ENCODE results near the gene DNAH7.

Gene DNAH7

DNA sequence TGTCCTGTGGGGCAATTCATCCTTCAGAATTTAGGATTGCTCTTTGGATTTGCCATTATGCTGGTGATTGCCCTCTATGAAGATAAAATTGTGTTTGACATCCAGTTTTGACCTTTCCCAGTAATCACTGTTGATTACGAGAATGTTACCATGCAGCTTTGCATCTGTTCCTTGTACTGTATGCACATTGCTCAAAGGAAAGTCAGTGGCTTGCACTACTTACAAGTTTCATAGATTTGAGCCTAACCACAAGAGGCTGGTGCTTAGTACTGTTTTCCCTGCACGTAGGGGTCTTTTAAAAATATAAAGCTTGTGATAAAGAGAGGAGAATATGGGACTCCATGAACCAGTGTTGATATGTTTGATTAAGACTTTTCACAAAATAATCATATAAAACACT, 333.7 kb downstream of the DNAH7 start:
- TF ChIP-seq GATA2 (IDR thresholded peaks at IDR 0.05; ENCODE audit: low read depth, low read length) = no peak
- TF ChIP-seq GATA3 (IDR thresholded peaks at IDR 0.05; ENCODE audit: low read depth, low read length) = no peak

DNA sequence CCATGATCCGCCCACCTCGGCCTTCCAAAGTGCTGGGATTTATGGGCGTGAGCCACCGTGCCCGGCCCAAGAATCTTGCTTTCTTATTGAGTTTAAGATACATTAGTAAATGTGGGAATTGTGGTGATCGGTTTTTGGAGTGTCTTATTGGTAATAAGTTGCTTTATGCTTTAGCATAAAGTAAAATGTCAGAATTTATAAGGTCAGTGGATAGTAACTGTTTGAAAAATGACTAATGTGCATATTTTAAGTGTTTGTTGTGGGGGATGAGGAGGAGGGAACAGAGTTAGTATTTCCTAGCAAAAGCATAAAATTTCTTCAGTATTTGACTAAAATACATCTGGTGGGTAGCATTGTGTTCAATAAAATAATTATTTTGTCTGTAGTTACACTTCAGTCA, 334.2 kb downstream of the DNAH7 start:
- no peak for TF ChIP-seq GATA3 (IDR thresholded peaks at IDR 0.05; ENCODE audit: low read depth, low read length)
- TF ChIP-seq GATA2 (IDR thresholded peaks at IDR 0.05; ENCODE audit: low read depth, low read length) = no peak

DNA sequence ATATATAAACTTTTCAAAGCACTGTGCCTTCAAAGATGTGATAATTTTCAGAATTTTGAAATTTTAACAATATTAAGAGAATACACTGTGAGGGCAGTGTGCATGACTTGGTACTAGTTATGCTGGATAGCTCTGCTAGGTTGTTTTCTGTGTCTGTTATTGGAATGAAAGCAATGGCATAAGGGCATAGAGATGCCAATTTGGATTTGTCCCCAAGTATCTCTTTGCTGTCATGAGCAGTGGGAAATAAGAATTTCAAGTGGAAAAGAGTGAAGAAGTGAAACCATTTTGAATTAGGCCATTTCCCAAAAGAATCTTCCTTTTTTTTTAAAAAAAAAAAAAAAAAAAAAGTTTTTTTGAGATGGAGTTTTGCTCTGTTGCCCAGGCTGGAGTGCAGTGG, 334.8 kb downstream of the DNAH7 start:
- no peak for TF ChIP-seq GATA3 (IDR thresholded peaks at IDR 0.05; ENCODE audit: low read depth, low read length)
- no peak for TF ChIP-seq GATA2 (IDR thresholded peaks at IDR 0.05; ENCODE audit: low read depth, low read length)

DNA sequence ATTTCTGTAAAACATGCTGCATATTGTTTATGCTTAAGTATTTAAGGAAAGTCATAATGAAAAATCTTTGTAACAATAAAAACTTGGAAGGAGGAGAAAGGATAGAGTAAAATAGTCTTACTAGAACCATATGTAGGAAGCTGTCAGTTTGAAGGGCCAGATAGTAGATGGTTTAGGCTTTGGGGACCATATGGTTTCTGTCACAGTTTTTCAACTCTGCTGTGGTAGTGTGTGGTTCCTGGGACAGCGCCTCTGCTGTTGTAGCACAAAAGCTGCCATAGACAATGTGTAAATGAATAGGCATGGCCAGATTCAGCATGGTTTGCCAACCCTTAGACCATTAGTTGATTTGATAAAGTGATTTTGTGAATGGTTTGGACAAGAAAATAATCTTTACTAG, 336.1 kb downstream of the DNAH7 start:
- no peak for TF ChIP-seq GATA2 (IDR thresholded peaks at IDR 0.05; ENCODE audit: low read depth, low read length)
- no peak for TF ChIP-seq GATA3 (IDR thresholded peaks at IDR 0.05; ENCODE audit: low read depth, low read length)

DNA sequence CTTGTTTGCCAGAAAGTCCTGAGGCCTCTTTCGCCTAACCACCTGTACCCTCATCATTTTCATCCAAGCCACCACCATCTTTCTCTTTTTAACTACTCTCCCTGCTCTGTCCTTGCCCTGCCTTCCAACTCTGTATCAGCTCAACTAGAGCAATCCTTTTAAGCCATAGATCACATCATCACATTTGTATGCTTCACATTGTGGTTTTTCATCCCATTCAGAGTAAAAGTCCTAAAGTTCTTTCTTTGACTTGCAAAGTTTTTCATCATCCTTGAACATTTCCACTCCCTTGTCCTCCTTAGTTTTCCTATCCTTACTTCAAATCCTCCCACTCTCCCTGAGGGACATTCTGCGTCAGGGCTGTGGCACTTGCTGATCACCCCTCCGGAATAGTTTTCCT, 337.7 kb downstream of the DNAH7 start:
- TF ChIP-seq GATA3 (IDR thresholded peaks at IDR 0.05; ENCODE audit: low read depth, low read length) (no peak), GATA2 (IDR thresholded peaks at IDR 0.05; ENCODE audit: low read depth, low read length) (no peak)

DNA sequence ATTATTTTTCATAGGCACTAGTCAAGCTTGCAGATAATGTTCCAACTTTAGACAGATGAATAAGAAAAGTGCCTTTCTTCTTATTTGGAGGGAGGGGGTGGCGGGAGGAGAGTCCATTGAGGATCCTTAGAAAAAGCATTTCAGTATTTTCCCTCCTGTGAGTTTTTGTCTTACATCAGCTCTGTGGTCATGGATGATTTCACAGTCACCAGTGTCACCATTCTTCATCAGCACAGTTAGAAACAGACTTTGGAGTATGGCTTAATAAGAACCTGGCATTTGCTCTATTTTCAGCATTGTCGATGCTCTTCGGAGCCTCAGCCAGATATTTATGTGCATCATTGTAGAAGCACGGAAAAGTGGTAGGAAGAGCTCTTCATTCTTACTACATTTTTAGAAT, 341.5 kb downstream of the DNAH7 start:
- no peak for TF ChIP-seq GATA3 (IDR thresholded peaks at IDR 0.05; ENCODE audit: low read depth, low read length)
- TF ChIP-seq GATA2 (IDR thresholded peaks at IDR 0.05; ENCODE audit: low read depth, low read length) = no peak

DNA sequence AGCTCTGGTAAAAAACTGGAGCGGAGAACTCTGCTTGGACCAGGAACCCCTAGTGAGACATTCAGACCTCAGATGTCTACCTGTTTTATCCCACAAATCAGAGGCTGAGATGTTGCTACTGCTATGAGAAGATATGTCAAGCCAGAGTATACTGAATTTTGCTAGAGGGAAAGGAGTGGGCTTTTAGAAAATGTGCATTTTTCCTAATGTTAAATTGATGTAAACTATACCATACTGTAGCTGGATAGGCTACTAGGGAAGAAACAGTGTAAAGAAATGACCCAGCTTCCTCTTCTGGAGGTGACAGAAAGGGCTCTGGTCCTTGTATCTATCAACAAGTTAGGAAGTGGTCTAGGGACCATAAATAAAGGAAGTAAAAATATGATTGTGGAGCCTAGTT, 346.6 kb downstream of the DNAH7 start:
- TF ChIP-seq GATA2 (IDR thresholded peaks at IDR 0.05; ENCODE audit: low read depth, low read length) (no peak), GATA3 (IDR thresholded peaks at IDR 0.05; ENCODE audit: low read depth, low read length) (no peak)

DNA sequence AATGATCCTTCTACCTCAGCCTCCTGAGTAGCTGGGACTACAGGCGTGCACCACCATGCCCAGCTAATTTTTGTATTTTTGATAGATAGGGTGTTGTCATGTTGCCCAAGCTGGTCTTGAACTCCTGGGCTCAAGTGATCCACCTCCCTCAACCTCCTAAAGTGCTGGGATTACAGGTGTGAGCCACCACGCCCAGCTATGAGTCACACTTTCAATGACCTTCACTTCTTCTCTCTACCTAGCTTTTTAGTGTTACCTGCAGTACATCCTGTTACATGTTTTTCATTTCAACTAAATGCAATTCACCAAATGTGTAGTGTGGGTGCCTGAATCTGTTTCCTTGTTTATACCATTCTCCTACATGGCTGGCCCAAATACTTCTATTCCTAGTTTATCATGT, 347.6 kb downstream of the DNAH7 start:
- no peak for TF ChIP-seq GATA3 (IDR thresholded peaks at IDR 0.05; ENCODE audit: low read depth, low read length)
- TF ChIP-seq GATA2 (IDR thresholded peaks at IDR 0.05; ENCODE audit: low read depth, low read length) = no peak

DNA sequence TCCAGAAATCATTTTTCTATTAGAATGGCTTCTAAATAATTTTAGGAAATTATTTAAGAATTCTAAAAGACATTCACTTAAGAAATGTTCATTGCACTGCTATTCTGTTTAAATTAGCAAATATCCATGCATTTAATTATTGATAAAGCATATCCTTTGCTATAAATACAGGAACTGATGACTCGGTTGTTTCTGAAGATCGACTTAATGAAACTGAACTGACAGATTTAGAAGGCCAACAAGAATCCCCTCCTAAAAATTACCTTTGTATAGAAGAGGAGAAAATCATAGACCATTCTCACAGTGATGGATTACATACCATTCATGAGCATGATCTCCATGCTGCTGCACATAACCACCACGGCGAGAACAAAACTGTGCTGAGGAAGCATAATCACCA, 352.2 kb downstream of the DNAH7 start:
- TF ChIP-seq GATA3 (IDR thresholded peaks at IDR 0.05; ENCODE audit: low read depth, low read length) (no peak), GATA2 (IDR thresholded peaks at IDR 0.05; ENCODE audit: low read depth, low read length) (no peak)

DNA sequence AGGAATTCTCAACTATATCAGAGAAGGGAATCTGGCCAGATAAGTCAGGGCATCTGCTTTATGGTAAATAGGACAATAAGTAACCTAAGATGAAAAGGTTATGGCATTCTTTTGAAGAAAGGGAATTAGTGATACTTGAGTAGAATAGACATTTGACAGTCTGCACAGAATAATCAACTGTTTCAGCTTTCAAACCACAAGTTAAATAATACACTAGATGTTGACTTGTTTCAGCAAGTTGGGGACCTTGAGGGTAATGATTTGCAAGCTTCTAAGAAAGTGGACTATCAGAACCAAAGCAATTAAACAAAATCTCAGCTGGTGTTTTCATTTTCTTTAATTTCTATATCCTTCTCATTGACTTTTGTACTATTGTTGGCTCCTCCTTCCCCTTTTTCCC, 357.2 kb downstream of the DNAH7 start:
- TF ChIP-seq GATA3 (IDR thresholded peaks at IDR 0.05; ENCODE audit: low read depth, low read length) = no peak
- TF ChIP-seq GATA2 (IDR thresholded peaks at IDR 0.05; ENCODE audit: low read depth, low read length) = no peak

DNA sequence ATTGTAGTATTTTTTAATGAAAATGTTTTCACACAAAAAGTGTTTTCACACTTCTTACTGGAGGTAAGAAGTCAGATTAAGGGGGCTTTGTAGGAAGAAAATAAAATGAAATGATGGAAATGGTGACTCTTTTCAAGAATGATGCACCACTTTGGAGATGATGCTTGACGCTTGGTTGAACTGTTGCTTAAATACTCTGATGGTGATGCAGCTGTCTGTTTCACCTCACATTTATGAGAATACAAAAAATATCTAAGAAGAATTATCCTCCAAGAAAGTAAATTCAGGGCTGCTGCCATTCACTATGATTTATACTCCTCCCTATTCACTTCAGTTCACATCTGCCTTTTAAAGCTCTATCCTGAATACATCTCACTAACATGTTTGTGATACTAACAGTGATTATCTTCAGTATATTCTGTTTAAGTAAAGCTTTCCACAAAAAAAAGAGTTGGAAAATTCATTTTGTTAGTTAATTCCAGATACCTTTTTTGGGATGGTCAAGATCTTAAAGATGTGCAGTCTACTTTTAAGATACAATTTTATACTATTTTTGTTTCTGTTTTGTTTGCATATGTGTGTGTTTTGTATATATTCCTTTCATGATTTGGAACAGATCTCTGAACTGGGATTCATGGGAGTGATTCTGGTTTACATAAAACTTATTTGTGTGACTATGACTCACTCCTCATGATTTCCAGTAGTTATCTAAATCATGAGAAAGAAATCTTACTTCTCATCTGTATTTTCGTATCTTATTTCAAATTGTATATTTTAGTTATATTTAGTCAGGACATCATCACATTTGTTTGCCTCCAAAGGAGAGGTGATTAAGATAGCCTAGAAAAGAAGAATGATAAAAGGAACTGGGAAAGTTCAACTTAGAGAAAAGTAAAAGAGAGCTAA, 358.5 kb downstream of the DNAH7 start:
- TF ChIP-seq GATA3 (IDR thresholded peaks at IDR 0.05; ENCODE audit: low read depth, low read length) (no peak), GATA2 (IDR thresholded peaks at IDR 0.05; ENCODE audit: low read depth, low read length) (no peak)

DNA sequence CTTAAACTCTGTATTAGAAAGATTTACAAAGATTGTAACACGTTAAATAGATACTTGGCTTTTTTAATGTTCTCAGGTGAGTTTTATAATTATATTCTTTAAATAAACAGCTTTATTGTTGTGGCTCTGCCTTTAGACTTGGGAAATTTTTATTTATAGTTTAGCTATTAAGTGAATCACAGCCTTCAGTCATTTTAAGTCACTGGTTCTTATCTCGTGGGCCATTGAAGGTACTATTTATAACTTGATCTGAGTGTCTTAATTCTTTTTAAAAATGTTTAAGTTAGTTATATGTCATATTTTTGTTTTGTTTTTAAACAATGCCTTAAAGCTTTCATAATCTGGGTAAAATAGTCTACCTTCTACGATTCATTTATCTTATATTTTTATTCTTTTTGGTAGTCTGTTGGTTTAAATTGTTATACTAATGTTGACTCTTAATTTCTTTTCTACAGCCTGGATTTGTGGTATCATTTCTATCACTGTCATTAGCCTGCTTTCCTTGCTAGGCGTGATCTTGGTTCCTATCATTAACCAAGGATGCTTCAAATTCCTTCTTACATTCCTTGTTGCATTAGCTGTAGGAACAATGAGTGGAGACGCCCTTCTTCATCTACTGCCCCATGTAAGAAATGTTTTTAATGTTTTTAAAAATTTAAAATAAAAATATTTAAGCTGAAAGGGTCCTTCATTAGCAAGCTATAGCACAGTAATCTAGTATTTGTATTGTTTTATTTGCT, 362.3 kb downstream of the DNAH7 start:
- TF ChIP-seq GATA2 (IDR thresholded peaks at IDR 0.05; ENCODE audit: low read depth, low read length) (no peak), GATA3 (IDR thresholded peaks at IDR 0.05; ENCODE audit: low read depth, low read length) (no peak)

DNA sequence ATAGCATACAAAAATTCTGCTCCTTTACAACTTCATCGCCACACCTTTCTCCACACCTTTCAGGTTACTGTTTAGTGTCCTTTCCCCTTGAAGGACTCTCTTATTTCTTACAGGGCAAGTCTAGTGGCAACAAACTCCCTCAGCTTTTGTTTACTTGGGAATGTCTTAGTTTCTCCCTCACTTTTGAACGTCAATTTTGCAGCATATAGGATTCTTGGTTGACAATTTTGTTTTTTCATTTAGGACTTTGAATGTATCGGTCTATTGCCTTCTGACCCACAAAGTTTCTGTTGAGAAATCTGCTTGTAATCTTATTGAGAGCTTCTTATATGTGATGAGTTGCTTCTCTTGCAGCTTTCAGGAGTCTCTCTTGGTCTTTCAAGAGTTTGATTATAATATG, 368.2 kb downstream of the DNAH7 start:
- TF ChIP-seq GATA3 (IDR thresholded peaks at IDR 0.05; ENCODE audit: low read depth, low read length) = no peak
- no peak for TF ChIP-seq GATA2 (IDR thresholded peaks at IDR 0.05; ENCODE audit: low read depth, low read length)

DNA sequence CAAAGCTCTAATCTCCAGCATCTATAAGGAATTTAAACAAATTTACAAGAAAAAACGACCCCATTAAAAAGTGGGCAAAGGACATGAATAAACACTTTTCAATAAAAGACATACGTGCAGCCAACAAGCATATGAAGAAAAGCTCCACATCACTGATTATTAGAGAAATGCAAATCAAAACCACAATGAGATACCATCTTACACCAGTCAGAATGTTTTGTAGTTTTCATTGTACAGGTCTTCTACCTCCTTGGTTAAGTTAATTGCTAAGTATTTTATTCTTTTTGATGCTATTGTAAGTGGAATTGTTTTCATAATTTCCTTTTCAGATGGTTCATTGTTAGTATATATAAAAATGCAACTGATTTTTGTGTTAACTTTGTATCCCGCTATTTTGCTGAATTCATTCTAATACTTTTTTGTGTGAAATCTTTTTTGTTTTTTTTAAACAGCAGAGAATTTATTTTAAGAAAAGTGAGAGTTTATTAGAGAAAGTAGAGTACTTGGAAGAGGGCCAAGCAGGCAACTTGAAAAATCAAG, 370.9 kb downstream of the DNAH7 start:
- TF ChIP-seq GATA3 (IDR thresholded peaks at IDR 0.05; ENCODE audit: low read depth, low read length) (no peak), GATA2 (IDR thresholded peaks at IDR 0.05; ENCODE audit: low read depth, low read length) (no peak)

DNA sequence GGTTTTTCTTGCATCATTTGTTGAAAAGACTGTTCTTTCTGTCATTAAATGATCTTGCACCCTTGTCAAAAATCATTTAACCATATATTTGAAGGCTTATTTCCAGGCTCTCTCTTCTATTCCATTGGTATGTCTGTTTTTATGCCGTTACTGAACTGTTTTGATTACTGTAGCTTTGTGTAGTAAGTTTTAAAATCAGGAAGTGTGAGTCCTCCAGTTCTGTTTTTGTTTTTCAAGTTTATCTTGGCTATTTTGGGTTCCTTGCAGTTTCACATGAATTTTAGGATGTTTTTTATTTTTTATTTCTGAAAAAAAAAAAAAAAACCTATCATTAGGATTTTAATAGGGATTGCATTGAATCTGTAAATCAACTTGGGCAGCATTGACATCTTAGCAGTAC, 372.6 kb downstream of the DNAH7 start:
- TF ChIP-seq GATA3 (IDR thresholded peaks at IDR 0.05; ENCODE audit: low read depth, low read length) (no peak), GATA2 (IDR thresholded peaks at IDR 0.05; ENCODE audit: low read depth, low read length) (no peak)
